Measurements from ENCODE around the gene PCDH9.
"Not testable (repeated sequence)": the region's sequence is repeated elsewhere in the genome, so short reads cannot be mapped to it uniquely, and the experiment has no call there.

PCDH9 gene

DNA sequence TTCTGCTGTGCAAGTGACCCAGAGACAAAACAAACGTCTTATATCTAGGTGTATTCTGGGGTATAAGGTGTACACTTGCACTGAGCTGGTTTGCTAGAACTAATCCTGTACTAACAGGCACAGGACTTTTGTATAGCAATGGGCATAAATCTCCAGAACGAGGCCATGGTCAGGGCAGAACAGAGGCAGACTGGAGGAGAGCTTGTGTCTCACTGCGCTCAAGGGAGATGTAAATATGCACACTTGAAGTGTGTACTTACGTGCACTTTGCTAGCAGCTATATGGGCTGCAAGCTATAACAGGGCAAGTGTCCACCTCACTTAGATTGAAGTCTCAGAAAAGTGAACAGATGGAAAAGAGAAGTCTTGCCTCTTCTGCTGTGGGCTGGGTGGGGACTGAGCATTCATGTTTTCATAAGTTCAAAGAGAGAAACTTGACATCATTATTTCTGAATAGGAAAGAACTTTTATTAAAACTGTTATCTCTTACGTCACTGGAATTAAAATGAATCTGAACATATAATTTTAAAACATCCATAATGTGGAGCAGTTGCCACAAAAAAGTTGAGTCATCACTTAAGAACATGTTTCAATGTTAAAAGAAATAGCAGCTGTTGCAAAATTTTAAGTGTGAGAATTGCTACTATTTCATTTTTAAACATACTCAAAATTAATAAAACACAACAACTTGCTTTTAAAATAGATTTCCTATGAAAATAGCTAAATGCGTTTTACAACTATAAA is 888.3 kb downstream of the PCDH9 start:
- DNase-seq (ENCODE audit: low read depth) = no peak

DNA sequence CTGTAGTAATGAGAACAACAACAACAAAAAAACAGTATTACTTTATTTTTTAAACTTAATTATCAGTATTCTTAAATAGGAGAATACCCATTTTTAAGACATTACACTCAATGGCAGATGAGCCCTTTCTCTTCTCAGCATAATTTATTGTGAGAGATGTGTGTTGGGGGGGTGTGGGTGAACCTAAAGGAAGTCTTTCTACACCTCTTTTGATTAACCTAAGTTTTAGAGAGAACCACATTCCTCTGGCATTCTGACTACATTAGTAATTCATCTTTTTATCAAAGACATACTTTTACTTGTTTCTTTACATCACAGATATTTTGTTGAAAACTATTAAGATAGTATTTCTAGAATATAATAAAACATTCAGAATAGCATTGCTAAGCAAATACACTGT is 890.9 kb downstream of the PCDH9 start:
- DNase-seq (ENCODE audit: low read depth) = no peak

- no peak for DNase-seq (ENCODE audit: low read depth)
Measured at GRCh38 chr13:66338542-66338941, 891.6 kb downstream of the PCDH9 start.

DNA sequence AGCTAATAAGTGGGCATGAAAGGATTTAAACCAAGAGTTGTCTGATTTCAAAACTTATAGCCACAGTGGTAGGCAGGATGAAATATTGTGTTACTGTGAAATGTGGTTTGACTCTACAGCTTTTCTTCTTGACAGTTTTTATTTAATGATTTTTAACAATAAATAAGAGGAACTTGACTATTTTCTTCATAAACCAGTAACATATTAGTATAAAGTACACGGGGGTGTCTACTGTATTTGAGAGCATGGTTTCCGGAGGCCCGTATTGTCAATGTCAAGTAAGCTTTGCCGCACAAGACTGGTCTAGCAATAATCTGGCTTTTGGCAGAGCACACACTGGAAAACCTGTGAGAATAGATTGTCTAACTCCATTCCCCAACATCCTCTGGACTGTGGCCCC is 894.5 kb downstream of the PCDH9 start:
- DNase-seq (ENCODE audit: low read depth) = no peak

- peak; percentile 52 for DNase-seq (ENCODE audit: low read depth)
Measured at GRCh38 chr13:66329988-66330451, 900.1 kb downstream of the PCDH9 start.

DNA sequence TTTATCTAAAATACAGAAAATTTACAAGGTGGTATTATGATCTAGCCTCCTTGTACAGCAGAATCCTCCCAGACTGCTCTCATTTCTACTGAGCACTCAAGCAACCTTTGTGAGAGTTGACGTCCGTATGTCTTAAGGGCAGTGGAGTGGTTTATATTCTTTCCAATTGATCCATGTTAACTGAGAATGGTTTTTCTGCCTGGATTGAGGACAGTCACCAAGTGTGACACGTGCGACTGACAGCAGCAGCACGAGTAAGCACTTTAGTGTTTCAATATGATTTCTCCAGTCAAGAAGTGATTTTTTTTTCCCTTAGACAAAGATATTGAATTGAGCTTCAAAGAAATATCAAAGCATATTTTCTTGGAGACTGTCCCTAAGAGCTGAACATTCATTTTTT is 901.7 kb downstream of the PCDH9 start:
- DNase-seq (ENCODE audit: low read depth) = no peak

DNA sequence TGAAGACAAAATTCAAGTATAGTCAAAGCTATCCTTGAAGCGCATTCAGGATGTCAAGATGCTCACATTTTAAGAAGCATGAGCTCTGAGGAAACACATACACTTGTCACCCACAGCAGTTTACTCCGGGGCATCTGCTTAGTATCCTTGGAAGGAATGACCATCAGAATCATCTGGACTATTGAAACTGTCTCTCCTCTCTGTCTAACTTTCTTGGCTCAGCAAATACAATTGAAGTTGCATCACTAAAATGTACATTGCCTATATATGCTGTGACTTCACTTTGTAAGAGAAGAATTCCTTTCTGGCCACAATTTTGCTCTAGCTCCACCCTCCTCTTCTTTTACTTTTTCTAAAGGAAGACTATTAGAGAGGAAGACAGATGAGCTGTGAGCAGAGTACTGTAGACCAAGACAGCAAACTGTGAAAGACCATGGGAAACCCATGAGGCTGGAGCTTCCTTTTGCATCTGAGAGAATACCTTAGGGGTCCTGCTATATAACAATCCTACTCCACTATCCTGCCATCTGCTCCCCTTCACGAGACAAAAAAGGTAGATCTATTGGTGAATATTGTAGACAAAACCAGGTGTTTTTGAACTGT is 906.3 kb downstream of the PCDH9 start:
- DNase-seq (ENCODE audit: low read depth) = peak; percentile 2

GRCh38 chr13:66322936-66323335 is 907.2 kb downstream of the PCDH9 start:
- DNase-seq (ENCODE audit: low read depth) = no peak

DNA sequence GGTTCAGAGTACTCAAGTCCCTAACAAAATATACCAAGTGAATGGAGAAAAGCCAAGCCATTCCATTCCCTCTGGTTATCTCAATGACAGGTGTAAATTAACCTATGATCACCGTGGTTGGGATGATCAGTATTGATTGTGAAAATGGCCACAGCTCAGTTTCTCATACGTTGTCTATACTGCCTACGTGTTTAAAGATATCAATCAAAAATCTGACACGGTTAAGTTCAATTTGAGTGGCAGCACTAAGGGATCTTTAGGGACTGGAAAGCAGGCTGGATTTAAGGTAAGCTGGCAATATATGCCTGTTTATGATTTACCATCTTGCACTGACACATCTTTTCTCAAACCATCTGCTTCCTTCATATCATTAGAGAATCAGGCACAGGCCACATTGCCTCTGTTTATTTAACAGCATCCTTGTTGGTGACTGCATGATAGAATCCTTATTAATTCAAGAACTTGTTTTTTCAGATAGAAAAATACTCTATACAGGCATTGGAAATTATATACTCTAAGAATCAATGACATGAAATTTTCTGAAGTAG is 907.9 kb downstream of the PCDH9 start:
- no peak for DNase-seq (ENCODE audit: low read depth)

DNA sequence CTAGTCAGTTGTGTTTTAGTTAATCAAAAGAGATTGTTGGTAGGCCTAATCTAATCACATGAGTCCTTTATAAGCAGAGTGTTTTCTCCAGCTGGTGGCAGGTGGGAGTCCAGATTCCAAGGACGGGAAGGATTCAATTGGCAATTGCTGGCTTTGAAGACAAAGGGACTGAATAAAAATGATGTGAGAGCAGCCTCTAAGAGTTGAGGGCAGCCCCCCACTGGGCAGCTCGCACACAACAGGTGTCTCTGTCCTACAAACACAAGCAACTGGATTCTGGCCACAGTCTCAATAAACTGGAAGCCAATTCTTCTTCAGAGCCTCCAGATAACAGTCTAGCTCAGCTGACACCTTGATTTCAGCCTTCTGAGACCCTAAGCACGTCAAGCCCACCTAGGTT is 915.2 kb downstream of the PCDH9 start:
- DNase-seq (ENCODE audit: low read depth) = no peak

DNA sequence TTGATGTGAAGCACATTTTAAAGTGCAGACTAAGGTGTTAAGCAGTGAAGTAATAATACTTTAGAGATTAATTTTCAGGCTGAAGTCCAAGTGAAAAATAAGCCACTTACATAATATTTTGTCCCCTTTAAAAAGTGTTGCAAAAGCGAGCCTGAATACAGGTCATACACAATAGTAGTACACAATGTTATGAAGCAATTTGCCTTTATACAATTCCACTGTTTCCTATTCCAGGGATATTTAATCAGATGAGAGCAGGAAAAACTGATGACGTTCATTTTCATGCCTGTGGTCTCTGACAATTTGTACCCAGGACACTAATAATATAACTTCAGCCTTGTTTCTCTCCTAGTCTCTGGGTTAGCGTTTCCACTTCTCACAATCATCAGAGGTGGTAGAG is 916.7 kb downstream of the PCDH9 start:
- peak; percentile 77 for DNase-seq (ENCODE audit: low read depth)

DNA sequence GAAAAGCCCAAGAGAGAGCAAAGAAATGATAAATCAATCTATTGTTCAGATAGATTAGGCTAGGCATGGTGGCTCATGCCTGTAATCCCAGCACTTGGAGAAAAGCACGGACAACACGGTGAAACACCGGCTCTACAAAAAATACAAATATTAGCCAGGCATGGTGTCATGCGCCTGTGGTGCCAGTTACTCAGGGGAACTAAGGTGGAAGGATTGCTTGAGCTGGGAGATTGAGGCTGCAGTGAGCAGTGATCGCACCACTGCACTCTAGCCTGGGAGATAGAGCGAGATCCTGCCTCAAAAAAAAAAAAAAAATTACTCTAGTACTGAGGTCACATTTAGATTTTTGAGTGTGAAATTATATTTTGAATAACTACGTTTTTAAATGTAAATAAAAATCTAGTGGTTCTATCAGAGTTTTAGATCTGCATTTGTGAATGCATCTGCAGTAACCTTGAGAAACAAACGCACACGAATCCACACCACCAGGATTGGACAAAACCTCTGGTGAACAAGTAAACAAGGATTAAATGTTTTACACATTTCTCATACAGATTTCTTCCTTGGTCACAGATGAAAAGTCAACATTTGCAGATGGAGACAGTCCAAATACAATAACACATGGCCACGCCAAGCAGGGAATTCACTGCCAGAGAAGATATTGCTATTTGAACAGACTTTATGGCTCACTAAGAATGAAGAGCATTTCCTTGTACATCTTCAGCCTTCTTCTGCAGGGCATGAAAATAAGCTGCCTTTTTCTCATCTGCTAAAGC is 917.6 kb downstream of the PCDH9 start:
- peak; percentile 94 for DNase-seq (ENCODE audit: low read depth)

- no peak for DNase-seq (ENCODE audit: low read depth)
Measured at GRCh38 chr13:66305961-66306617, 924.0 kb downstream of the PCDH9 start.

GRCh38 chr13:66301482-66301881 is 928.7 kb downstream of the PCDH9 start:
- DNase-seq (ENCODE audit: low read depth) = no peak

DNA sequence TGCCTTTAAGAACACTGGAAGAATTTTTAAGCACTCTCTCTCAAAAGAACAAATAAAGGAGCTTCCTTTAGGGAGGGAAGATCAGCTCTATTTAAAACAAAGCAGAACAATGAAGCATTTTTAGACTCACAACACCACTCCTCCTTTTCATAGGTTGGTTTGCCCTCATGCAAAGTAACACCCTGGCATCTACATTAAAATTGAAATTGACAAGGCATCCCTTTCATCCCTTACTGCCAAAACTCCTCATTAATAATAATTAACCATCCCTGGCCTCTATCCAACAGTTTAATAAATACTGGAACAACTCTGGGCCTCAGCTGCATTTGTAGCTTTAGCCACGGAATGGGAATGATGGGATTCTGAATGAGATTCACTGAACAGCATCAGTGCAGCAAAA is 929.1 kb downstream of the PCDH9 start:
- DNase-seq (ENCODE audit: low read depth) = no peak

DNA sequence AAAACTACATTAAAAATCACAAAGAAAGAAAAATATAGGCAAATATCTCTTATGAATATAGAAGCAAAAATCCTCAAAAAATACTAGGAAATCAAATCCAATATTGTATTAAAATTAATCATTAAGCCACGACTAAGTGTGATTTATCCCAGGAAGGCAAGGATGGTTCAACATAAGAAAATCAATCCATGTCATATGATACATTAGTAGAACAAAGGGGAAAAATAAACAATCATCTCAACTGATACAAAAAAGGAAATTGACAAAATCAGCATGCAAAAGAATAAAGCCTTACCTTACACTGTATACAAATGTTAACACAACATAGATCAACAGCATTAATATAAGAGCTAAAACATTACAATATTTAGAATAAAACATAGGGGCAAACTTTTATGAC is 933.3 kb downstream of the PCDH9 start:
- no peak for DNase-seq (ENCODE audit: low read depth)

GRCh38 chr13:66296328-66296727 is 933.8 kb downstream of the PCDH9 start:
- no peak for DNase-seq (ENCODE audit: low read depth)

DNA sequence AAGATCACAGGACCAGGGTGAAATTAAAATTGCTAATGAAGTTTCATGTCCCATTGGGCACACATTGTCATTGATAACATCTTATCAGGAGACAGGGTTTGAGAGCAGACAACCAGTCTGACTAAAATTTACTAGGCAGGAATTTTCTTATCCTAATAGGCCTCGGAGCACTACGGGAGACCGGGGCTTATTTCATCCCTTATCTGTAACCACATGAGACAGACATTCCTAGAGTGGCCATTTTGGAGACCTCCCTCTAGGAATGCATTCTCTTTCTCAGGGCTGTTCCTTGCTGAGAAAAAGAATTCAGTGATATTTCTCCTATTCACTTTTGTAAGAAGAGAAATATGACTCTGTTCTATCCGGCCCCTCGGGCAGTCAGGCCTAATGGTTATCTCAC is 943.3 kb downstream of the PCDH9 start:
- DNase-seq (ENCODE audit: low read depth) = not testable (repeated sequence)

DNA sequence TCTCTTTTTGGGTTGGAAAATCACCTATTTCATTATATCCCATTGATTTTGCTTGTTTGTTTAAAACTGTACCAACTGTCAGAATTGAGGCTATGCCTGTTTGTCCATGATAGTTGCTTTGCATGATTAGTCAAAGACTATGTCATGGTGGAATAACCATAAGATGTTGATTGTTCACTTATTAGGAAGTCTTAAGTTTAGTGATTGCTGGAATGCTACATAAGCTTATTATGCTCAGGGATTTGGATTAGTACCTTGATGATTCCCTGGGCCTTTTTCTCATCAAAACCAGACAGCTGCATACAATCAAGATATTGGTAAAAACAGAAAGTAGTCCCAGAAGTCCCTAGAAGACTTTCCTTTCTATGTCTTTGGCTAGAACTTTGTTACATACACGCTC is 954.7 kb downstream of the PCDH9 start:
- no peak for DNase-seq (ENCODE audit: low read depth)

DNA sequence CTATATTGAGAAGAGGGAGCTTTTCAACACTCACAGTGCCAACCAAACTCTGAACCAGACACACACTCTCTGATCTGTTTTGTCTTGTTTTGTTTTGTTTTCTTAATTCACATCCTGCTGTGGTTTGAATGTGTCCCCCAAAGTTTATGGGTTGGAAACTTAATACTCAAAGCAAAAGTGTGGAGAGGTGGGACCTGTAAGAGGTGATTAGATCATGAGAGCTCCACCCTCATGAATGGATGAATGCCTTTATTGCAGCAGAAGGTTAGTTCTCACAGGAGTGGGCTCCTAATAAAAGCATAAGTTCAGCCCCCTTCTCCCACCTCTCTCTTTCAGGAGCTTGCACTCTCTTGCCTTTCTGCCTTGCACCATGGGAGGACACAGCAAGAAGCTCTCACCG is 957.1 kb downstream of the PCDH9 start:
- no peak for DNase-seq (ENCODE audit: low read depth)

DNA sequence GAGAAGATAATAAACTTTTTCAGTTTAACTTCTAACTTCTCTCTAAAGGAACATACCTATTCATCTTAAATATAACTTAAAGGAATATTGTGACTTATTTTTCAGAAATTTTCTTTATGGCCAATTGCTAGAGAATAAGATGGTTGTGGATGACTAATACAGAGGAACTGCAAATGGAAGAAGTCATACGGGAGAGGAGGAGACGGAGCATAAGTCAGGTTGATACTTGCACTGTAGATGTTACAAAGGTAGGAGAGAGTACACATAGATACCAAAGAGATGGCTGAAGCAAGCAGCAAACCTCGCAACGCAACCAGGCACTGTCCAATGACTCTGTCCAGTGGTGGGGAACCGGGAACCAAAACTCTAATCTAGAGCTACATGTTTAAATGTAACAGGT is 963.4 kb downstream of the PCDH9 start:
- no peak for DNase-seq (ENCODE audit: low read depth)

DNA sequence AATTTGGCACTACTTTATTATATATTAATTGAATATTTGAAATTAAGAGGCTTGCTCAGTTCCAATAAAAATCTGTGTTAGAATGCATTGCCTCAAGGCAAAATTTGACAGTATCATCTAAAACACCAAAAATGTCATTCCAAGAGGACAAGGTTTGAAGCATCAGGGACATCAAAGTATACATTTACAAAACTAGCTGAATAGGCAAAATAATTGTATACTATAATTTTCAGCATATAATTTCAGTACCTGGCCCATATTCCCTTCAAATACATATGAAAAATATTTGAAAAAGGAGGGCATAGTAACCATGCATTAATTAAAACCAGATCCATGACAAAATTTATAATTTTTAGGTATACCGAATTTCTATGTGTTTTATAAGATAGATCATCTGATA is 963.8 kb downstream of the PCDH9 start:
- DNase-seq (ENCODE audit: low read depth) = no peak

Data from EH (cell line).